Epithelial cell of esophagus (primary cell): ENCODE measurements around the gene KPRP.

ENCODE experiments used
- DNase-seq: peaks from one replicate; pipeline ENCODE4 v3.0.0; 2010; ENCODE audit warnings: low read depth
- H3K4me3 ChIP-seq: 2 replicates; pipeline ENCODE4 v1.5.1; 2011; ENCODE audit warnings: mild to moderate bottlenecking, low read length, control low read depth
- TF ChIP-seq, protein P1 (sequence below): IDR thresholded peaks from 2 replicates; pipeline ENCODE4 v1.5.1; 2011; ENCODE audit warnings: low read depth, mild to moderate bottlenecking, low read length, control low read depth, inconsistent platforms; ENCODE audit not compliant: insufficient read depth; ENCODE audit errors: missing control alignments

KPRP gene

DNA sequence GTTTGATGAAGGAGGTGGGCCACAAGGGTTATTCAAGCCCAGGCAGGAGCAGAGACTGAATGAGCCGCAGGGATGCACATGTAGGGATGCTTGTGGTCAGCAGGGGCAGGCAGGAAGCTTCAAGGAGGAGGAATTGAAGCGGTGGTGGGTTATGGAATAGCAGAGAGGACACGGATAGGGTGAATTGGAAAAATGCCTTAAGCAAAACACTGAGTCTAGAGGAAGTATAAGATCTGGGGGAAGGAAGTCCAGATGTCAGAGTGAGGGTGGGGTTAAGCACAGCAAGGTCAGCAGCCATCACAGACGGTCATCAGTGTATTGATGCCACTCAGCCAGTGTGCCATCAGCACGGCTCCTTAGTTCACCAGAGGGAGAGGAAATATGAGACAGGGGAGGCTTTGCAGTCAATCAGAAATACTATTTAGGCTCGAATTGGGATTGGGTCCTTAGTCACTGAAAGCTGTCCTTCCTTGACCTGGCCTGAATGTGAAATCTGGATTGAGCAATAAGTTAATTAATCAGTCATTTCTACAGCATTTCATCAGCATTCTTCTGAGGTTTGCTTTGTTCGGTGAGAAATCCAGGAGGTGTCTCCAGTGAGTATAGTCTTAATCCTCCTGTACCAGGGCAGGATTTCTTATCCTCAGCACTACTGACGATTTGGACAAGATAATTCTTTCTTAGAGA lies 11.2 kb downstream of the KPRP start:
- H3K4me3 ChIP-seq: no peak overlapping the region
- TF ChIP-seq, protein P1, sequence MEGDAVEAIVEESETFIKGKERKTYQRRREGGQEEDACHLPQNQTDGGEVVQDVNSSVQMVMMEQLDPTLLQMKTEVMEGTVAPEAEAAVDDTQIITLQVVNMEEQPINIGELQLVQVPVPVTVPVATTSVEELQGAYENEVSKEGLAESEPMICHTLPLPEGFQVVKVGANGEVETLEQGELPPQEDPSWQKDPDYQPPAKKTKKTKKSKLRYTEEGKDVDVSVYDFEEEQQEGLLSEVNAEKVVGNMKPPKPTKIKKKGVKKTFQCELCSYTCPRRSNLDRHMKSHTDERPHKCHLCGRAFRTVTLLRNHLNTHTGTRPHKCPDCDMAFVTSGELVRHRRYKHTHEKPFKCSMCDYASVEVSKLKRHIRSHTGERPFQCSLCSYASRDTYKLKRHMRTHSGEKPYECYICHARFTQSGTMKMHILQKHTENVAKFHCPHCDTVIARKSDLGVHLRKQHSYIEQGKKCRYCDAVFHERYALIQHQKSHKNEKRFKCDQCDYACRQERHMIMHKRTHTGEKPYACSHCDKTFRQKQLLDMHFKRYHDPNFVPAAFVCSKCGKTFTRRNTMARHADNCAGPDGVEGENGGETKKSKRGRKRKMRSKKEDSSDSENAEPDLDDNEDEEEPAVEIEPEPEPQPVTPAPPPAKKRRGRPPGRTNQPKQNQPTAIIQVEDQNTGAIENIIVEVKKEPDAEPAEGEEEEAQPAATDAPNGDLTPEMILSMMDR: no peak
- DNase-seq: no peak

GRCh38 chr1:152770411-152770810 lies 12.6 kb downstream of the KPRP start:
- peak; percentile 44 for DNase-seq
- no peak overlapping the region for H3K4me3 ChIP-seq

GRCh38 chr1:152774875-152775274 lies 17.1 kb downstream of the KPRP start, which contains the start of gene LCE1F:
Gene LCE1F, plus strand, starts transcription at chr1:152775140. Its CDS starts 1,232 bp downstream, at chr1:152776372.
- TF ChIP-seq, protein P1: peak; percentile 35
- DNase-seq: peak; percentile 79
- no peak within 1 kb of the TSS for H3K4me3 ChIP-seq

More at GRCh38 chr1:152770411-152770810, 12.6 kb downstream of the KPRP start:
- TF ChIP-seq, protein P1: no peak

DNA sequence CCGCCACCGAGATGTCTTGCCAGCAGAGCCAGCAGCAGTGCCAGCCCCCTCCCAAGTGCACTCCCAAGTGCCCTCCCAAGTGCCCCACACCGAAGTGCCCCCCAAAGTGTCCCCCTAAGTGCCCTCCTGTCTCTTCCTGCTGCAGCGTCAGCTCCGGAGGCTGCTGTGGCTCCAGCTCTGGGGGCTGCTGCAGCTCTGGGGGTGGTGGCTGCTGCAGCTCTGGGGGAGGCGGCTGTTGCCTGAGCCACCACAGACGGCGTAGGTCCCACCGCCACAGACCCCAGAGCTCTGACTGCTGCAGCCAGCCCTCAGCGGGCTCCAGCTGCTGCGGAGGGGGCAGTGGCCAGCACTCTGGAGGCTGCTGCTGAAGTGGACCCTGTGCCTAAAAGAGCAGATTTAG lies 18.5 kb downstream of the KPRP start:
- TF ChIP-seq, protein P1: no peak
- H3K4me3 ChIP-seq: no peak overlapping the region
- DNase-seq: no peak

- TF ChIP-seq, protein P1: peak; percentile 73
- peak; percentile 61 for DNase-seq
Observed at GRCh38 chr1:152777510-152778137, 19.8 kb downstream of the KPRP start.

DNA sequence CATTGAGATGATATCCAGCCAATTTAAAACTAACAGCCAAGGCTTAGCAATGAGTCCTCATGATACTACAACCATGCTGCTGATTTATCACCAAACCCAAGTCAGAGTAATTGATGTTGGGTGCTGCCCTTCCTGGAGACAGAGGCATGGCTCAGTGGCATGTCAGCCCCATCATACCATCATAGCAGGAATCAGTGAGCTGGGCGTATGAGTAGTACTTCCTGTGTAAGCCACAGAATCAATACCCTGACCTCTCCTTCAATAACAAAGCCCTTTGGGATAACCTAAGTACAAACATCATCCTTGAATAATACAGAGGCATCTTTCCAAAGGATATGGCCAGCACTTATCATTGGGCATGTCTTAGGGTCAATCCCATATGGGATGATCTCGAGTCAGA lies 25.3 kb downstream of the KPRP start:
- DNase-seq: peak; percentile 44
- TF ChIP-seq, protein P1: no peak

More at GRCh38 chr1:152777510-152778137, 19.8 kb downstream of the KPRP start:
- no peak overlapping the region for H3K4me3 ChIP-seq

More for the DNA sequence above, 25.3 kb downstream of the KPRP start:
- H3K4me3 ChIP-seq: no peak overlapping the region
